IPS-15b (cell line): Measurements from ENCODE around the gene MRPS15.

Experiments used
- H3K27me3 ChIP-seq: one replicate; pipeline ENCODE4 v1.6.1; 2013; ENCODE audit warnings: low read length; ENCODE audit not compliant: control insufficient read depth, insufficient read depth
- H3K36me3 ChIP-seq: one replicate; pipeline ENCODE4 v1.6.1; 2013; ENCODE audit warnings: low read length; ENCODE audit not compliant: control insufficient read depth, insufficient read depth
- H3K4me1 ChIP-seq: one replicate; pipeline ENCODE4 v1.6.1; 2013; ENCODE audit warnings: mild to moderate bottlenecking, low read length; ENCODE audit not compliant: control insufficient read depth, insufficient read depth
- H3K4me3 ChIP-seq: one replicate; pipeline ENCODE4 v1.5.1; 2013; ENCODE audit warnings: low read depth, low read length
- H3K9ac ChIP-seq: one replicate; pipeline ENCODE4 v1.6.1; 2013; ENCODE audit warnings: low read depth, mild to moderate bottlenecking, low read length
- H3K9me3 ChIP-seq: one replicate; pipeline ENCODE4 v1.6.1; 2013; ENCODE audit warnings: mild to moderate bottlenecking, low read length; ENCODE audit not compliant: control insufficient read depth, insufficient read depth

MRPS15 gene

DNA sequence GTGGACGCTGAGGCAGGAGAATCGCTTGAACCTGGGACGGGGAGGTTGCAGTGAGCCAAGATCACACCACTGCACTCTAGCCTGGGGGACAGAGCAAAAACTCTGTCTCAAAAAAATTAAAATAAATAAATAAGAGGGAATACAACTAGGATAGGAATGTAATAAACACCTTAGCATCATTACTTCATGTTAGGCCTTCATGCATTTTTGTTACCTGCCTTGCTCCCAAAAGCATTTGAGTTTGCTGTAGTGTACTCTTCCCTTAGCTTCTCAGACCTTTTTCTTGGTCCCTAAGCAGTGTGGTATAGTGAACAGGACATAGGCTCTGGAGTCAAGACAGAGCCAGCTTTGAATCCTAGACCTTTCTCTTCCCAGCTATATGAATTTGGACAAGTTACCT lies 11.1 kb downstream of the MRPS15 start:
- no peak overlapping the region for H3K4me3 ChIP-seq
- H3K9ac ChIP-seq, result no peak overlapping the region
- no peaks in the 10 kb centered on the region for H3K4me1 ChIP-seq
- H3K9me3 ChIP-seq, result no peaks in the 10 kb centered on the region
- peaks cover 31% of the 10 kb centered on the region for H3K36me3 ChIP-seq
- H3K27me3 ChIP-seq, result no peaks in the 10 kb centered on the region

GRCh38 chr1:36450919-36451305 lies 13.3 kb downstream of the MRPS15 start:
- no peaks in the 10 kb centered on the region for H3K27me3 ChIP-seq
- no peaks in the 10 kb centered on the region for H3K4me1 ChIP-seq
- peak overlapping the region; percentile 28 for H3K9ac ChIP-seq
- H3K9me3 ChIP-seq, result no peaks in the 10 kb centered on the region
- H3K4me3 ChIP-seq, result peak overlapping the region; percentile 77
- peaks cover 18% of the 10 kb centered on the region for H3K36me3 ChIP-seq

DNA sequence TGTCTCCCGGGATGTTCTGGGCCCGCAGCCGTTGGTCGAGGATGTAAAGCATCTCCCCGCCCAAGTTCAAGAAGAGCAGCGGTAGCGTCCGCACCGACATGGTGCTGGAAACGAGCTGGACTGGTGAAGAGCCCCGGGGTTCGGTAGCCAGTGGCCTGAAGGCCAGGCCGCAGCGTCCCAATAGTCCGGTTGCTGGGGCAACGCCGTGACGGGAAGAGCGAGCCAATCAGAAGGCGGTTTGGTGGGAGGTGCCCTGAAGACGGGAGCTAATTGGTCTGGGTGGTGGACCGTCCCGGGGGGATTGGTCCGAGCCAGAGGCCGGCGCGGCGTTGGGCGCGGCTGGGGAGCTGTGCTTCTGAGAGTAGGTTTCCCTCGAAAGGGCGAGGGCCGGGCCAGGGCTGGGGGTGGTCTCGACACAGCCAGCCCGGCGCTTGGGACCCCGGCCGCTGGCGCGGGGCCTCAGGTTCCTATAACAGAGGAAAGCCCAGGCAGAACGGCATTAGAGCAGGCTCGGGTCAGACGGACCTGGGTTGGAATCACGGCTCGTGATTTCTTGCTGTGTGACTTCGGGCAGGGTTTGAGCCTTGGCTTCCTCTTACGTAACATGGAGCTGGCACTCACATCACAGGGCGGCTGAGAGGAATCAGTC lies 13.8 kb downstream of the MRPS15 start, which contains the start of gene OSCP1:
OSCP1 (minus strand) TSS at position 182 of the 649 bp plus-strand sequence; CDS start at position 100, 82 bp downstream.
- Histone ChIP-seq H3K27me3 (no peaks in the 10 kb centered on the region), H3K36me3 (peaks cover 14% of the 10 kb centered on the region), H3K4me1 (no peaks in the 10 kb centered on the region), H3K9me3 (no peaks in the 10 kb centered on the region), H3K9ac (peak within 1 kb of the TSS; percentile 28), H3K4me3 (peak within 1 kb of the TSS; percentile 77)

DNA sequence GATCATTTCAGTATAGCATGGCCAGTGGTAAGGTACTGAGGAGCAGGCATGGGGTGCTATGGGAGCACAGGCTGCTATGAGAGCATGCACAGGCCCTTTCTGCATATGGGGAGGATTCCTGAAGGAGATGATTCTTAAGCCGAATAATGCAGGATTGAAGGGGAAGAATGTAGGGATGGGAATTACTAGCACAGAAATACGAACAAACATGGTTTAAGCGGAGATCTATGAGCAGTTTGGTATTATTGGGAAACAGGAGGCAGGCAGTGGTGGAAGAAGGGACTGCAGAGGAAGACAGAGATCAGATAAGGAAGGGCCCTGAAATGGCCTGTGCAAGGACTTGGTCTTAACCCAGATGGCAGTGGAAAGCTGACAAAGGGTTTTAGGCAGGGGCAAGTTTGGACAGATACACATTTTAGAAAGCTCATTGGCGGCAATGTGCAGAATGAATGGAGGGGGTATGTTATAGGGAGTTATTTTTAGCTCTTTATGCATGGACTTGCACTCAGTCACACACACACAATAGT lies 15.6 kb downstream of the MRPS15 start:
- Histone ChIP-seq H3K27me3 (no peaks in the 10 kb centered on the region), H3K36me3 (no peaks in the 10 kb centered on the region), H3K4me3 (no peak overlapping the region), H3K4me1 (no peaks in the 10 kb centered on the region), H3K9me3 (no peaks in the 10 kb centered on the region), H3K9ac (no peak overlapping the region)

GRCh38 chr1:36447450-36447849 lies 16.7 kb downstream of the MRPS15 start:
- H3K27me3 ChIP-seq, result no peaks in the 10 kb centered on the region
- H3K9ac ChIP-seq, result no peak overlapping the region
- no peaks in the 10 kb centered on the region for H3K4me1 ChIP-seq
- H3K9me3 ChIP-seq, result no peaks in the 10 kb centered on the region
- no peaks in the 10 kb centered on the region for H3K36me3 ChIP-seq
- H3K4me3 ChIP-seq, result no peak overlapping the region

DNA sequence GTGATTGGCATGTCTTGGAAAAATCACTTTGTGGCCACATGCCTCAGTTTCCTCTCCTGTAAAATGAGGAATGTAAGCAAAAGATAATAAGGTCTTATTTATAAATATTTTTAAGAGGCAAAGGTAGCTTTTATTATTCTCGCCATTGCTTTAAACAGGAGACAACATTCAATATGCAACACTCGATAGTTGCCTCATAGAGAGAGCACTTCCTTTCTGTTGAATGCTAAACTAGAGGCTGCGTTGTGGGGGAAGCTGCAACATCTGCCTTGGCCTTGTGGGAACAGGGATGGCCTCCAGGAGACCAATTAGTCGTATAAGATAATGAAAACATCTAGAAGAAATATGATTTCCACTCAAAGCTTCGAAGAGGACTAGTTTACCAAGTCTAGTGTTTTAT lies 17.4 kb downstream of the MRPS15 start:
- H3K36me3 ChIP-seq, result no peaks in the 10 kb centered on the region
- no peak overlapping the region for H3K9ac ChIP-seq
- no peaks in the 10 kb centered on the region for H3K9me3 ChIP-seq
- H3K27me3 ChIP-seq, result no peaks in the 10 kb centered on the region
- no peak overlapping the region for H3K4me3 ChIP-seq
- no peaks in the 10 kb centered on the region for H3K4me1 ChIP-seq

DNA sequence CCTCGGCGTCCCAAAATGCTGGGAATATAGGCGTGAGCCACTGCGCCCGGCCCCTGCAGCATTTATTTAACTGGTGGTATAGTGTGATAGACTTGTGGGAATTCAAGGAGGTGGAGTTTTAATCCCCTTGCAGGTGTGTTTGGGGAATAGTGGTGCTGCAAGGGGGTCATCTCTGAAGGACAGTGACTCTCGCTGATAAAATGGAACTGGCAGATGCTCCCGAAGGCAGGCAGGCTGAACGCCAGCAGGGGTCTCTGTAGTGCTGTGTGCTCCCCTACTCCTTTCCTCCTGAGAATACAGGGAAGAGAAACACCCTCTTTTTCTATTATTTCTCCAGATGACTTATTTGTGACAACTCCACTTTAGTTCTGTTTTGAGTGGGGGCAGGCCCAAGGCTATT lies 17.9 kb downstream of the MRPS15 start:
- Histone ChIP-seq H3K4me1 (no peaks in the 10 kb centered on the region), H3K9me3 (no peaks in the 10 kb centered on the region), H3K4me3 (no peak overlapping the region), H3K36me3 (no peaks in the 10 kb centered on the region), H3K9ac (no peak overlapping the region), H3K27me3 (no peaks in the 10 kb centered on the region)

GRCh38 chr1:36443297-36443696 lies 20.9 kb downstream of the MRPS15 start:
- H3K27me3 ChIP-seq, result no peaks in the 10 kb centered on the region
- peaks cover 6% of the 10 kb centered on the region for H3K4me1 ChIP-seq

DNA sequence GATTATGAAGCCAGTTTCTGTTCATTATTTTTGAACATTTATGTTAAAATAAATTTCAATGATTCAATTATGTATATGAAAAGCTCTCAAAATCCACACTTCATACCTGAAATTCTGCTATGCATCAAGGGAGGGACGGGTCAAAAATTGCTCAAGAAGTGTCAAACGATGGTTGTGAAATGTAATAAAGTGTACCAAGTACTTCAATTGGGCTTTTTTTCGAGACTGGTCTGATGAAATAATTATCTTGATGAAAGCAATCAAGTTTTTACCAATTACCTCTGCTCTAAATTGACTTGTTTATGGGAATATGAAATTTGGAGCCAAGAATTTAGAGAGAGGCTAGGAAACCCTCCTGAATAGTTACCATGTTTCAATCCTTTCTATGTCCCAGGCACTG lies 21.8 kb downstream of the MRPS15 start:
- Histone ChIP-seq H3K36me3 (no peaks in the 10 kb centered on the region), H3K4me3 (no peak overlapping the region), H3K9me3 (no peaks in the 10 kb centered on the region), H3K27me3 (no peaks in the 10 kb centered on the region), H3K4me1 (peaks cover 6% of the 10 kb centered on the region), H3K9ac (no peak overlapping the region)

More at GRCh38 chr1:36443297-36443696, 20.9 kb downstream of the MRPS15 start:
- Histone ChIP-seq H3K9ac (no peak overlapping the region), H3K4me3 (no peak overlapping the region), H3K36me3 (no peaks in the 10 kb centered on the region), H3K9me3 (no peaks in the 10 kb centered on the region)

DNA sequence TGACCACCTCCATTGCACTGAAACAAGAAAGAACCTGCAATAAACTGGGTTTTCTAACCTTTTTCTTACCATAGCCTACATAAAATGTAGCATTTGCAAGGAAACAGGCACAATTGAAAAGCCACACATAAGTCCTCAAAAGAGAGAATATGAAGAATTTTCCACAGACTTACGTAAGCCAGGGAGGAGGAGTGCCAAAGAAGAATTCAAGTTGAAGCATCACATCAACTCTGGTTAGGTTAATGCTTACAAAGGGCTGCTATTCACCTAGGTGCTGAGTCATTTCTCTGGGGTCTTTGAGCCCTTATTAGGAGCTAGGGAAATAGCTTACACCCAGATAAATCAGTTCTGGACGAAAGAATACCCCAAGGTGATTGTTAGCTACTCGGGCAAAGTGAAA lies 23.5 kb downstream of the MRPS15 start:
- H3K4me3 ChIP-seq, result no peak overlapping the region
- no peaks in the 10 kb centered on the region for H3K36me3 ChIP-seq
- H3K4me1 ChIP-seq, result peaks cover 6% of the 10 kb centered on the region
- no peaks in the 10 kb centered on the region for H3K27me3 ChIP-seq
- no peak overlapping the region for H3K9ac ChIP-seq
- no peaks in the 10 kb centered on the region for H3K9me3 ChIP-seq

DNA sequence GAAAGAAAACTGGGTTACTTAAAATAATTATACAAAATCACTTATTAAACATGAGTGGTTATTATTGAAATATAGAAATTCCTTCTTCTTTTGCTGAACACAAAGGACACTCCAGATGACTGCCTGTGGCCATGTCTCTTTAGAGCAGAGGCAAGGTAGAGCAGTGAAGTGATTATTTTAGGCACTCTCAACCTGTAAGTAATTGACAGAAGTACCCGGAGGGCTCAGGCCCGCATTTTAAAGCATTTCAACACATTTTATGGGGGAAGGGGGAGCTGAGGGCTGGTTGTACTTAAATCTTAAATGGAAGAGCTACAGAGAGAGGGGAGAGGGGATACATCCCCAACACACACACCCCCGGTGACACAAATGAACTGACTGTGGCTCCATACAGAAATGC lies 24.1 kb downstream of the MRPS15 start:
- Histone ChIP-seq H3K4me3 (no peak overlapping the region), H3K27me3 (no peaks in the 10 kb centered on the region), H3K4me1 (peaks cover 6% of the 10 kb centered on the region), H3K9me3 (no peaks in the 10 kb centered on the region), H3K9ac (no peak overlapping the region), H3K36me3 (no peaks in the 10 kb centered on the region)

DNA sequence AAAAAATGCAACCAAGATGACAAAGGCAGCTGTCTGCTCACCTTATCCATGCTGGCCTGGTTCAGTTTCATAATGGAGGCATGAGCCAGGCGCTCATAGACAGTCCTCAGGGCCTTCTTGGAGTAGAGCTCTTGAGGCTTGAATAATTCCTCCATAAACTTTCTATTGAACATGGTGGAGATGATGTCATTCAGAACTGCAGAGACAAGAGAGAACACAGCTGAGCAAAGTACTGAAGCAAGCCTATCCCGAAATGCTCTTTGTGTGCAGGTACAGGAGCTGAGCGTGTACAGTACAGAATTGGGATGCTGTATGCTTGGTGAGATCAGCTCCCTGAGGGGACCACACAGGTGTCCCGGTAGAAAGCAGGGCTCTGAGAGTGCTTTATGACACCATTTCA lies 25.5 kb downstream of the MRPS15 start:
- H3K9ac ChIP-seq, result no peak overlapping the region
- H3K9me3 ChIP-seq, result no peaks in the 10 kb centered on the region
- H3K27me3 ChIP-seq, result no peaks in the 10 kb centered on the region
- peaks cover 6% of the 10 kb centered on the region for H3K4me1 ChIP-seq
- H3K36me3 ChIP-seq, result no peaks in the 10 kb centered on the region
- no peak overlapping the region for H3K4me3 ChIP-seq
